HUES6 (cell line): ENCODE results near the gene EOMES.

Experiments
- H3K27ac ChIP-seq: 2 replicates; pipeline ENCODE4 v1.7.0; 2013; ENCODE audit warnings: low read depth, mild to moderate bottlenecking, low read length, inconsistent platforms
- H3K27me3 ChIP-seq: 2 replicates; pipeline ENCODE4 v1.6.1; 2013; ENCODE audit warnings: low read length; ENCODE audit not compliant: control insufficient read depth, insufficient read depth
- H3K36me3 ChIP-seq: 2 replicates; pipeline ENCODE4 v1.6.1; 2013; ENCODE audit warnings: low read length; ENCODE audit not compliant: control insufficient read depth, insufficient read depth
- H3K4me1 ChIP-seq: 2 replicates; pipeline ENCODE4 v1.6.1; 2013; ENCODE audit warnings: low read length; ENCODE audit not compliant: control insufficient read depth, insufficient read depth
- H3K4me3 ChIP-seq: 2 replicates; pipeline ENCODE4 v1.5.1; 2013; ENCODE audit warnings: low read depth, low read length
- H3K9ac ChIP-seq: one replicate; pipeline ENCODE4 v1.6.1; 2013; ENCODE audit warnings: mild to moderate bottlenecking, low read length
- H3K9me3 ChIP-seq: 2 replicates; pipeline ENCODE4 v1.6.1; 2013; ENCODE audit warnings: low read depth, low read length; ENCODE audit not compliant: control insufficient read depth, insufficient read depth

The EOMES gene

DNA sequence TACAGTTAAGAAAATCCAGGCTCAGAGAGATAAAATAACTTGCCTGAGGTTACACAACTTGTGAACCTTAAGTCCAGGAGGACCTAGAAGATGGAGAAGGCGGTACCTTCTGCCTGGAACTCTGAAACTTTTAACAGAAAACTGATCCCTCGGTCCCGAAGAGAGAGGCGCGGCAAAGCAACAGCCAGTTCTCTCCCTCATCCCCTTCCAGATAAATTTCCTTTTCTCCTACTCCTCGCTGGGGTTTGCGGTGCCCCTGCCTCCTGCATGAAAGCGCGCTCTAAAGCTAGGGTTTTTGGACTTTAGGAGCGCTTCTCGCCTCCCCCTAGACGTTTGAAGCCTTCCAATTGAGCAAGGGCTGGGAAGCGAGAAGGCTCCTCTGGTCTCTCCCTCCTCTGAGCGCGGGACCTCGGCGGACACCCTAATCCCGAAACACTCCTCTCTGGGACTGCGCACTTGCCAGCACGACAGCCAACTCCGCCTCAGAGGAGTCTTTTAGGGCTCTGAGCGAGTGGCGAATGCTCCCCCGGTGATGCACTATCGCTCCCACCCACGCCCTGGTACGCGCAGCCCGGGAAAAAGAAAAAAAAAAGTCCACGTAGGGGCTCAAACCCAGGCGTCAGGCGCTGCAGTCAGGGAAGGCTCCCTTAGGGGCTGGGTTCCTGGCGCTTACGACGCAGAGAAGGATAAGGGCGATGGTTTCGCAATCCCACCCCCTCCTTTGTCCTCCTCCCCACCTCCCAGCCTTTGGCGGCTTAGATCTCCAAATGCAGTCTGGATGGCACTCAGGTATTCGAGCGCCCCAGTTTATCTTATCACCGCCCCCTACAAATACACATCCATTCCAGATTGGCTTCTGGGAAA is 7.9 kb upstream of the EOMES start:
- no peaks in the 10 kb centered on the region for H3K9me3 ChIP-seq
- peaks cover 92% of the 10 kb centered on the region for H3K27me3 ChIP-seq
- H3K36me3 ChIP-seq, result no peaks in the 10 kb centered on the region
- peak overlapping the region; percentile 56 for H3K4me3 ChIP-seq
- H3K9ac ChIP-seq, result peak overlapping the region; percentile 67
- H3K4me1 ChIP-seq, result peaks cover 56% of the 10 kb centered on the region
- H3K27ac ChIP-seq, result no peak overlapping the region

DNA sequence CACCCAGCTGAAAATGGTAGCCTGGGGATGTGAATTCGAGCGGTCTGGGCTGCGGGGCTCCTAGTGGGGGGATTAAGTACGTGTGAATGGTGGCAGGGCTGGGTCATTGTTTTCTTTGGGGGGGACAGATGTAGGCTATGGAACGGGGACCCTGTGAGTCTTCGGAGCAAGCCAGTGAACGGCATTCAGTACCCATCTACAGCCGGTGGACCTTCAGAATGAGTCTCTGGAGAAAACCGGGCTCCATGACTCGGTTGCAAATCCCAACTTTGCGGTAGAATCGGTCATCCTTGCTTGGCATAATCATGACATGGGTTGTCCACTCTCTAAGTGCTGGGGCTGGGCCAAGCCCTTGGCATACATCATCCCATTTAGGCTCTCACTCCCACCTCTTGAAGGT is 7.2 kb upstream of the EOMES start:
- peaks cover 99% of the 10 kb centered on the region for H3K27me3 ChIP-seq
- H3K4me3 ChIP-seq, result peak overlapping the region; percentile 56
- H3K36me3 ChIP-seq, result no peaks in the 10 kb centered on the region
- no peak overlapping the region for H3K27ac ChIP-seq
- H3K9me3 ChIP-seq, result no peaks in the 10 kb centered on the region
- peaks cover 61% of the 10 kb centered on the region for H3K4me1 ChIP-seq
- peak overlapping the region; percentile 67 for H3K9ac ChIP-seq

DNA sequence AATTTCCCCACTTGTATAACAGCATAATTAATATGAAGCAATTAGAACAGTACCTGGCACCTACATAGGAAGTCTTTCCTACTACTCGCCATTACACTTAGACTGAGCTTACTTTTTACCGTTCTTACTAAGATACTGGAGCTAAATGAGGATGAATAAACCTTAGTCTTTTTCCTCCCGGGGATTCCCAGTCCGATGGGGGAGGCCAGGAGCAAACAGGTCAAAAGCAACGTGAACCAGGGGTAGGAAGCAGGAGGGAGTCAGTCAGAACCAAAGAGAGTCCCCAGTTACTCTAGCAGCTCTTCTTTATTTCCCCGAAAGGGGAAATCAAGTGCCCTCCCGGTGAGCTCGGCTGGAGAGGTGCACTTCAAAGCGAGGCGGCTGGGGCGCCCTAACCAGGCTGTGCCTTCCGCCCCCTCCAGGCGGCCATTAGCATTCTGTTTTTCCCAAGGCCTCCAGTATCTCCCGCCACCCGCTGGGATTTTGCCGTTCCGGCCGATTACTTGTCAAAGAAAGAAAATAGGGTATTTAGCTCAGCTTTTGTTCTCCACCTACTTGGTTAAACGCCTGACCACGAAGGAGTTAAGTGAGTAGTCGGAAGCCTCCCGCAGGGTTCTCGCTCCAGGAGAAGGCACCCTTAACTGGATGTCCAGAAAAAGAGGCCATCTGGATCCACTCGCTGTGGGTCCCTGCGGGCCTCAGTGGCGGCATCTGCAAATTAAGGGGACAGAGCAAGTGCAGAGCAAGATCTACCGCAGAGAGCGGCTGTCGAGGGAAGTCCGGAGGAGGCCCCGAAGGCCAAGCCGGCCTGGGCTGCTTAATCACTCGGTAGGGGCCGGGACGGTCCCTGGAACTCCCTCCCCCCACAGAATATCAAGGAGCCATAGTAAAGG is 6.3 kb upstream of the EOMES start:
- H3K27me3 ChIP-seq, result peaks cover 100% of the 10 kb centered on the region
- peak overlapping the region; percentile 67 for H3K9ac ChIP-seq
- peak overlapping the region; percentile 56 for H3K4me3 ChIP-seq

DNA sequence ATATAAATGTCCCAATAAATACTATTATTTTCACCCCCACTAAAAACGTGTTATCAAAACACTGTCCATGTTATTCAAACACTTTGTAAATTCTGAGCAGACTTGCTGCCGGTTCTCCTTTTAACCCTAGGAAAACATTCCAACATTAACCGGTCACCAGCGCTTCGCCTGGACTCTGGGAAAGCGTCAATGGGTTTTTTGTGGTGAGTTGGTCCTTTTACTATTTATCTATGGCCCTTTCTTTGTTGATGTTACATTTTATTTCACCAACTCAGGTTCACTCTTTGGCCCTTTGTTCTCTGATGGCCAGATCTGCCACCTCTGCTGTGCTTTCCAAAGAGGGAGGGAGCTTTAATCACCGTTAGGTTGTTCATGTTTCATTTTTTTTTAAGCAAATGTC is 4.1 kb upstream of the EOMES start:
- no peaks in the 10 kb centered on the region for H3K36me3 ChIP-seq
- H3K4me1 ChIP-seq, result peaks cover 71% of the 10 kb centered on the region
- no peaks in the 10 kb centered on the region for H3K9me3 ChIP-seq
- H3K4me3 ChIP-seq, result no peak overlapping the region
- peaks cover 100% of the 10 kb centered on the region for H3K27me3 ChIP-seq
- no peak overlapping the region for H3K27ac ChIP-seq
- no peak overlapping the region for H3K9ac ChIP-seq

More for the DNA sequence above, 6.3 kb upstream of the EOMES start:
- H3K27ac ChIP-seq, result no peak overlapping the region; the same call in 1 of the 2 replicates
- no peaks in the 10 kb centered on the region for H3K36me3 ChIP-seq
- H3K9me3 ChIP-seq, result no peaks in the 10 kb centered on the region
- H3K4me1 ChIP-seq, result peaks cover 70% of the 10 kb centered on the region

DNA sequence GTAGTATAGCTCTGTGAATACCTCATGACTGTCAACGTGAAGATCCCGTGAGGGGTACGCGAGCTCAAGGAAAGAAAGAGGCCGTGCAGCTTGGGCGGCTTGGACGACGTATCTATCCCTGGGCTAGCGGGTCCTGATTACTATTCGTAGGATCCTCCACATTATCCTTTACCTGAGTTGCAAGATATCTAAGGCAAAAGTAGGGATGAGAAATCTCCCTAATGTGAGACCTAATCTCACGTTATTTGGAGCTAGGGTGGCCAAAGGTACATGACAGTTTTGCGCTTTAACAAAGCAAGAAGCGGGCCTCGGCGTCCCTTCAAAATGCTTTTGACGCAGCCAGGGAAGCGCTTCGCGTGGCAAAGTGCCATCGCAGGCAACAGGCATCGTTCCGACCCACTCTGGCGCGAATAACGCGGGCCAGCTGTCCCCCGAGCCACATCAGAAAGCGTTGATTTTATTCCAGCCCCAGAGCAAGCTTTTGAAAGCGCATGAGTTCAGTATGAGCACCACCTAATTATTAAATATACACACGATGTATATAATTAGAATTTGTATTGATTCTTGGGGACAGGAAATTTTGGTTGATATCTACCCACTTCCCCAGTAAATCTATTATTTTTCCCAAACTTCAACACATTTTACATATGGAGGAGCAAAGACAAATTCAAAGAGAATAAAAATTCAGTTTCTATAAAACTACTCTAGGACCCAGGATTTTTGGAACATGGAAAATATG is 2.5 kb upstream of the EOMES start:
- Histone ChIP-seq H3K4me1 (peaks cover 63% of the 10 kb centered on the region), H3K36me3 (no peaks in the 10 kb centered on the region), H3K9me3 (no peaks in the 10 kb centered on the region), H3K27ac (no peak overlapping the region), H3K27me3 (peaks cover 100% of the 10 kb centered on the region), H3K4me3 (peak overlapping the region; percentile 82), H3K9ac (peak overlapping the region; percentile 31)

DNA sequence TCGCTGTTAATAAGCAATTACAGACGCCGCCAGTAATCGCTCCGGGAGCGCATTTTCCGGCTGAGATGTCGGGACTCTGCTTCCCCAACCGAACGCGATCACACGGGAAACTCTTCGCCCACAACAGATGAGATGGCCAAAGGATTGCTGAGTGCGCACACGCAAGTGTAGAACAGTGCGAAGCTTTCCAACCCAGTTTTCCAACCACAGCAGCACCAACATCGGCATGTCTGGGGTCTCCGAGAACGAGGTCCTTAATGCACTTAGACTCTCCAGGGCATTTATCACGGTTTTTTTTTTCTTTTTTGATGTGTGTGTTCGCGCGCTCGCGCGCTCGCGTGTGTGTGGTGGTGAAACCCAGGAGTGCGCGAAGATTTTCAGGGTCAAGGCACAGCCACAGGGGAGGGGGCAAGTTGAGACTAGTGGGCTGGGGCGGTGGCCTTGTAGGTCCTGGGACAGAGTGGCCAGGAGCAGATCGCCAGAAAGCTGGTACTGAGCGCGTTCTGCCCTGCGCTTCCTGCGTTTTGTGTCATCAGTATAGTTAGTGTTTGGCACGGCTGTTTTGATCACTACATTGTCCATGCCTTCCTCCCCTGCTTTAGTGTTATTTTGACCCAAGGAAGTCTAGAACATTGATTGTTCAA is 1.8 kb upstream of the EOMES start:
- Histone ChIP-seq H3K9ac (peak overlapping the region; percentile 31), H3K4me3 (peak overlapping the region; percentile 82), H3K36me3 (no peaks in the 10 kb centered on the region), H3K27me3 (peaks cover 100% of the 10 kb centered on the region), H3K27ac (no peak overlapping the region), H3K4me1 (peaks cover 63% of the 10 kb centered on the region), H3K9me3 (no peaks in the 10 kb centered on the region)

DNA sequence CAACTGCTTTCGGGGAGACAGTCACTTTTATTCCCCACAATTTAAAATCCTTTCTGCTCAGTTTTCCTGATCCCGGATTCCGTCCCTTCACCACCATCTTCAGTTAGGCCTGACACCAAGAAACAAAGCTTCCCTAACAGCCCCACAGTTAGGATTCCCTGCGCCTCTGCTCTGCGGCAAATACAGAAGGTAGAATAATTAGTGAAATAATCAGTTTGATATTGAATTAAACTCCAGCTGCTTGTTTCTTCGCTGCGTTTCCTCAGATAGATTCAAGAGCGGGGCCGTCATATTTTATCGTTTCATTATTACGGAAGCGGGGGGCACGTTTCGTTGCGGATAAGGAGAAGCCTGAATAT is 1.3 kb upstream of the EOMES start:
- H3K4me1 ChIP-seq, result peaks cover 63% of the 10 kb centered on the region
- peaks cover 3% of the 10 kb centered on the region; the same call in 1 of the 2 replicates for H3K36me3 ChIP-seq
- H3K4me3 ChIP-seq, result peak overlapping the region; percentile 82
- no peaks in the 10 kb centered on the region for H3K9me3 ChIP-seq
- H3K27ac ChIP-seq, result no peak overlapping the region
- H3K27me3 ChIP-seq, result peaks cover 100% of the 10 kb centered on the region
- peak overlapping the region; percentile 27 for H3K9ac ChIP-seq

DNA sequence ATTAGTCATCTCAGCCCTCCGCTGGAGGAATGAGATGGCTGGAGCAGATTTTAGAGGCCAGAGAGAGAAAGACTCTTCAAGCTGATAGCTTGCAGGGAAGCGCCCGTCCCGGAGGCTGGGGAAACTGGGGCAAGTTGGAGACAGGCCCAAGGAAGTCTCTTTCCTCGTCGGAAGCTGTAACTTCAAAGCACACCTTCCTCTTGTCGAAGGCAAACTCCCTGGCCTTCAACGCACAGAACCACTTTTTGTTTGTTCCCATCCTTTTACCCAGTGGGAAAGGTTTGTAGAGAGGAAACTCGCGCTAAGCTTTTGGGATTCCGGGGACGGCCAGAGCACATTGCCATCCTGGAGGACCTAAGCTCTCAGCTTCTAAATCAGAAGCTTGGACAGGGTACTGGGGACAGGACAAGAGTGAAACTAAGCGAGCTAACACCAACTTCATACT is 900 bp upstream of the EOMES start:
- Histone ChIP-seq H3K36me3 (peaks cover 4% of the 10 kb centered on the region; the same call in 1 of the 2 replicates), H3K27ac (no peak overlapping the region), H3K9ac (peak overlapping the region; percentile 27), H3K9me3 (no peaks in the 10 kb centered on the region), H3K4me3 (peak overlapping the region; percentile 82), H3K4me1 (peaks cover 62% of the 10 kb centered on the region), H3K27me3 (peaks cover 100% of the 10 kb centered on the region)

DNA sequence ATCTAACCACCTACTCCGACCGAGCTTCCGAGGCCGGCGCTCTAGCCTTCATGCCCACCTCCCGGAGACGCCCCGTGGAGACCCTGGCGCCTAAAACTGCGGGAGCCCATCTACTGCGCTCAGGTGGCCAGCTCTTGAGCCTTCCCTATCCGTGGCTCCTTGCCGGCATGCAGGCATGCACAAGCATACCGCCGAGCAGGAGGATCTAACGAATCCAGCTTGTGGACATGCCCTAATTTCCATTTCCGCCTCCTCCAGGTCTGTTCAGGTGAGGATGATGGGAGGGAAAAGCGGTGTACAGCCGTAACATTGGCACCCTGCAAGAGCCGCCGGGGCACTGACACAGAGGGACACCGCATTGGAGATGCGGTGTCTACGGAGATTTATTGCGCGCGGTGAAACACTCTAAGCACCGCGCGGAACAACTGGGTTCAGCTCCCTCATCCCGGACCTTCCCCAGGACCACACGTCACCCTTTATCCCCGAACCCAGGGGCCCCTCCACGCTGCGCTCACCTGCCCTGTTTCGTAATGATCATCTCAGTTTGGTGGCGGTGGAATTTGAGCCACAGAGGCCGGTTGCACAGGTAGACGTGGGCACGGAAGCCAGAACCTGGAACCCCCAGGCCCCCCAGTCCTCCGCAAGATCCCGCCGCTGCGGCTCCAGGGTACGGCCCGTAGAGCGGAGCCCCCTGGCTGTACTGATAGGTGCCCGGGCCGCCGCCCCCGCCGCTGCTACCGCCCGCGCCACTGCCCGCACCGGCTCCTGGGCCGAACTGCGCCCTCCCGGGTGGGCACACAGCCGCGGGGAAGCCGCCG is 1.0 kb downstream of the EOMES start:
- Histone ChIP-seq H3K27me3 (peaks cover 100% of the 10 kb centered on the region), H3K9ac (peak overlapping the region; percentile 91), H3K9me3 (no peaks in the 10 kb centered on the region), H3K27ac (peak overlapping the region; percentile 65; the same call in 1 of the 2 replicates), H3K36me3 (peaks cover 10% of the 10 kb centered on the region; the same call in 1 of the 2 replicates), H3K4me3 (peak overlapping the region; percentile 82), H3K4me1 (peaks cover 62% of the 10 kb centered on the region)
